Measurements from ENCODE around the gene RGS6. TPM values are rescaled to one million over a fixed set of nuclear protein-coding genes. Genes with fewer than 3 reads are reported as not detected.

The RGS6 gene
- total RNA-seq, 2 experiments from 2014 or later: 0.39 to 0.57 TPM

DNA sequence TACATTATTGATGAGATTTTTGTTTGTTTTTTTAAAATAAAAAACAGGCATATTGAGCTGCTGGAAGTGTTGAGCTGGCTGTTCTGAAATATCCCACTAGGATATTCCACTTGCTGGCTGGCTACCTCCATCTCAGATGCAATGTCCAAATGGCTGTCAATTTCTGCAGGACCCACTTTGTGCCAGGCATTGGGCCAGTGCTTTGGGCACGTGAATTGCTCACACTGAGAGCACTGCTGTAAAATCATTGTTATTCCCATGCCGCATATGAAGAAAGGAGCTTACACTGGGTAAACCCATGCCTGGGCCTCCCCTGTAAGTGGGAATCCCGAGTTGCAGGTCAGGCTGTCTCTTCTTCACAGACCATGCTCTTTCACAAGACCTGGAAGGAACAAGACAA is 56.7 kb downstream of the RGS6 start:
- ATAC-seq (no peak), DNase-seq (no peak)
- H3K27me3 Mint-ChIP-seq: peaks cover 4% of the 10 kb centered on the region
- H3K9me3 Mint-ChIP-seq (ENCODE audit: low read depth): no peaks in the 10 kb centered on the region
- intact Hi-C loops (cut with DNase I, micrococcal nuclease): no loop called here
- H3K27ac Mint-ChIP-seq: no peak overlapping the region
- no peak overlapping the region for H3K4me3 Mint-ChIP-seq
- CTCF ChIA-PET: interaction anchor here (0.9 kb wide), 1 partner anchor 57 kb away, joined by 3 read pairs; the partner anchor contains the start of gene RGS6
- H3K36me3 Mint-ChIP-seq (ENCODE audit: low read depth): no peaks in the 10 kb centered on the region
- no peaks in the 10 kb centered on the region for H3K4me1 Mint-ChIP-seq
- POLR2A ChIA-PET: no interaction called here

GRCh38 chr14:71994416-71994815 is 62.2 kb downstream of the RGS6 start:
- Mint-ChIP-seq H3K27me3 (peaks cover 8% of the 10 kb centered on the region), H3K4me1 (no peaks in the 10 kb centered on the region), H3K4me3 (no peak overlapping the region), H3K36me3 (ENCODE audit: low read depth) (no peaks in the 10 kb centered on the region), H3K27ac (no peak overlapping the region), H3K9me3 (ENCODE audit: low read depth) (peaks cover 5% of the 10 kb centered on the region)
- intact Hi-C loops (cut with DNase I, micrococcal nuclease): no loop called here
- DNase-seq (no peak), ATAC-seq (no peak)
- POLR2A ChIA-PET: no interaction called here
- CTCF ChIA-PET: no interaction called here

- Mint-ChIP-seq H3K27ac (no peak overlapping the region), H3K4me3 (no peak overlapping the region), H3K27me3 (peaks cover 12% of the 10 kb centered on the region), H3K9me3 (ENCODE audit: low read depth) (peaks cover 11% of the 10 kb centered on the region), H3K36me3 (ENCODE audit: low read depth) (no peaks in the 10 kb centered on the region), H3K4me1 (no peaks in the 10 kb centered on the region)
- intact Hi-C loops (cut with DNase I, micrococcal nuclease): no loop called here
- CTCF ChIA-PET: no interaction called here
- POLR2A ChIA-PET: no interaction called here
- ATAC-seq (no peak), DNase-seq (no peak)
Observed at GRCh38 chr14:71995741-71996140, 63.5 kb downstream of the RGS6 start.

GRCh38 chr14:71996610-71997009 is 64.4 kb downstream of the RGS6 start:
- H3K27ac Mint-ChIP-seq: no peak overlapping the region
- H3K36me3 Mint-ChIP-seq (ENCODE audit: low read depth): no peaks in the 10 kb centered on the region
- ChIA-PET POLR2A (no interaction called here), CTCF (no interaction called here)
- H3K27me3 Mint-ChIP-seq: peaks cover 12% of the 10 kb centered on the region
- ATAC-seq (no peak), DNase-seq (peak; percentile 4)
- peaks cover 11% of the 10 kb centered on the region for H3K9me3 Mint-ChIP-seq (ENCODE audit: low read depth)
- H3K4me1 Mint-ChIP-seq: peaks cover 3% of the 10 kb centered on the region
- intact Hi-C loops (cut with DNase I, micrococcal nuclease): no loop called here
- H3K4me3 Mint-ChIP-seq: no peak overlapping the region

DNA sequence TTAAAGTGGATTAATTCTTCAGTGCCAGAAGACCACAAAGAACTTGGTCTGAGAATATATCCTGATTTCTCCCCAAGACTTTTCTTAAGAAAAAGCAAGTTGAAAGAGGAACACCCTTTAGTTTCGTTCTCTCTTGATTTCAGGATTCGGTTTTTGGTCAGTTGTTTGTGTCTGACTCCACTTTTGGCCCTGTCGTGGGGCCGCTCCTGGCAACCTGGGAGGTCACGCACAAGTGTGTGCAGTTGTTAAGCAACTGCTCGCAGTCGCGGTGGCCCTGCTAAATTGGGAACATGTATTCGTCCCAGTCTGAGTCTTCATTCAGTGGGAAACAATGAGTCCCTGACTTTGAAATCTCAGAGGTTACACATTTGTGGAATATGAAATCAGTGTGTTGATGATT is 68.7 kb downstream of the RGS6 start:
- ChIA-PET CTCF (no interaction called here), POLR2A (no interaction called here)
- H3K27ac Mint-ChIP-seq: no peak overlapping the region
- peaks cover 3% of the 10 kb centered on the region for H3K4me1 Mint-ChIP-seq
- H3K9me3 Mint-ChIP-seq (ENCODE audit: low read depth): peaks cover 11% of the 10 kb centered on the region
- H3K36me3 Mint-ChIP-seq (ENCODE audit: low read depth): no peaks in the 10 kb centered on the region
- DNase-seq: peak; percentile 20
- intact Hi-C loops (cut with DNase I, micrococcal nuclease): no loop called here
- H3K4me3 Mint-ChIP-seq: no peak overlapping the region
- peaks cover 7% of the 10 kb centered on the region for H3K27me3 Mint-ChIP-seq
- ATAC-seq: no peak

GRCh38 chr14:72002731-72003130 is 70.5 kb downstream of the RGS6 start:
- Mint-ChIP-seq H3K27ac (no peak overlapping the region), H3K4me1 (peaks cover 3% of the 10 kb centered on the region)

GRCh38 chr14:72008666-72009065 is 76.4 kb downstream of the RGS6 start:
- intact Hi-C loops (cut with DNase I, micrococcal nuclease): no loop called here
- Mint-ChIP-seq H3K27me3 (peaks cover 2% of the 10 kb centered on the region), H3K36me3 (ENCODE audit: low read depth) (no peaks in the 10 kb centered on the region), H3K9me3 (ENCODE audit: low read depth) (no peaks in the 10 kb centered on the region), H3K27ac (no peak overlapping the region), H3K4me1 (no peaks in the 10 kb centered on the region), H3K4me3 (no peak overlapping the region)
- POLR2A ChIA-PET: no interaction called here
- CTCF ChIA-PET: interaction anchor here (0.6 kb wide), 1 partner anchor 37 kb away, joined by 4 read pairs; no protein-coding TSS in a partner anchor
- ATAC-seq (no peak), DNase-seq (no peak)

More at GRCh38 chr14:72002731-72003130, 70.5 kb downstream of the RGS6 start:
- Mint-ChIP-seq H3K4me3 (no peak overlapping the region), H3K9me3 (ENCODE audit: low read depth) (peaks cover 11% of the 10 kb centered on the region), H3K36me3 (ENCODE audit: low read depth) (no peaks in the 10 kb centered on the region), H3K27me3 (peaks cover 7% of the 10 kb centered on the region)
- ATAC-seq: no peak
- ChIA-PET CTCF (interaction anchor here (0.5 to 1.4 kb wide), 2 partner anchors 20 to 297 kb away, joined by 3 read pairs; no protein-coding TSS in a partner anchor), POLR2A (no interaction called here)
- DNase-seq: no peak
- intact Hi-C loops (cut with DNase I, micrococcal nuclease): no loop called here

GRCh38 chr14:72010474-72010873 is 78.2 kb downstream of the RGS6 start:
- Mint-ChIP-seq H3K4me1 (no peaks in the 10 kb centered on the region), H3K36me3 (ENCODE audit: low read depth) (no peaks in the 10 kb centered on the region), H3K4me3 (no peak overlapping the region), H3K27me3 (peaks cover 9% of the 10 kb centered on the region), H3K9me3 (ENCODE audit: low read depth) (no peaks in the 10 kb centered on the region), H3K27ac (no peak overlapping the region)
- DNase-seq (no peak), ATAC-seq (no peak)
- ChIA-PET POLR2A (no interaction called here), CTCF (interaction anchor here (0.7 kb wide), 1 partner anchor 366 kb away, joined by 3 read pairs; no protein-coding TSS in a partner anchor)
- intact Hi-C loops (cut with DNase I, micrococcal nuclease): no loop called here

- CTCF ChIA-PET: interaction anchor here (1.0 kb wide), 1 partner anchor 15 kb away, joined by 4 read pairs; no protein-coding TSS in a partner anchor
- H3K27ac Mint-ChIP-seq: no peak overlapping the region
- intact Hi-C loops (cut with DNase I, micrococcal nuclease): no loop called here
- DNase-seq (no peak), ATAC-seq (no peak)
- H3K9me3 Mint-ChIP-seq (ENCODE audit: low read depth): no peaks in the 10 kb centered on the region
- no peaks in the 10 kb centered on the region for H3K36me3 Mint-ChIP-seq (ENCODE audit: low read depth)
- H3K4me1 Mint-ChIP-seq: no peaks in the 10 kb centered on the region
- POLR2A ChIA-PET: no interaction called here
- H3K27me3 Mint-ChIP-seq: peaks cover 16% of the 10 kb centered on the region
- no peak overlapping the region for H3K4me3 Mint-ChIP-seq
Observed at GRCh38 chr14:72013721-72014345, 81.6 kb downstream of the RGS6 start.

GRCh38 chr14:72014486-72014885 is 82.3 kb downstream of the RGS6 start:
- Mint-ChIP-seq H3K27ac (no peak overlapping the region), H3K4me3 (no peak overlapping the region), H3K36me3 (ENCODE audit: low read depth) (no peaks in the 10 kb centered on the region), H3K27me3 (peaks cover 17% of the 10 kb centered on the region), H3K9me3 (ENCODE audit: low read depth) (no peaks in the 10 kb centered on the region), H3K4me1 (no peaks in the 10 kb centered on the region)
- intact Hi-C loops (cut with DNase I, micrococcal nuclease): no loop called here
- CTCF ChIA-PET: no interaction called here
- ATAC-seq: no peak
- POLR2A ChIA-PET: no interaction called here
- no peak for DNase-seq

DNA sequence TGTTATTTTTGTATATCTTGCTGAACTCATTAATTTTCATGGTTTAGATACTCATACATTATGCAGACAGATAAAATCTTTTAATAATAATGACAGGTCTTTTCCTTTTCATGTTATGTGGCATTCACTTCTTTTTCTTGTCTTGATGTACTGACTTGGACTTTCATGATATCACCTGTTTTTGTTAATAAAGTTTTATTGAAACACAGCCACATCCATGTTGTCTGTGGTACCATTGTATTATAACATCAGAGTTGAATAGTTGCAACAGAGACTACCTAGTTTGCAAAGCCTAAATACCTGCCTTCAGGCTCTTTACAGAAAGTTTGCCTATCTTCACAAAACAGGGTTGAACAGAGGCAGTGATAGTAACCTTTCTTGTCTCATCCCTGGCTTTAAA is 85.1 kb downstream of the RGS6 start:
- CTCF ChIA-PET: no interaction called here
- Mint-ChIP-seq H3K36me3 (ENCODE audit: low read depth) (no peaks in the 10 kb centered on the region), H3K27me3 (peaks cover 19% of the 10 kb centered on the region), H3K9me3 (ENCODE audit: low read depth) (no peaks in the 10 kb centered on the region), H3K4me3 (no peak overlapping the region), H3K27ac (no peak overlapping the region), H3K4me1 (no peaks in the 10 kb centered on the region)
- no peak for ATAC-seq
- intact Hi-C loops (cut with DNase I, micrococcal nuclease): no loop called here
- POLR2A ChIA-PET: no interaction called here
- DNase-seq: no peak

GRCh38 chr14:72023128-72024042 is 91.2 kb downstream of the RGS6 start:
- Mint-ChIP-seq H3K36me3 (ENCODE audit: low read depth) (no peaks in the 10 kb centered on the region), H3K9me3 (ENCODE audit: low read depth) (no peaks in the 10 kb centered on the region), H3K27me3 (peaks cover 15% of the 10 kb centered on the region), H3K4me1 (peaks cover 8% of the 10 kb centered on the region), H3K27ac (no peak overlapping the region), H3K4me3 (no peak overlapping the region)
- POLR2A ChIA-PET: no interaction called here
- intact Hi-C loops (cut with DNase I, micrococcal nuclease): loop anchor here (1.0 to 10.0 kb wide), 3 partner anchors 269 to 397 kb away; no protein-coding TSS in a partner anchor
- DNase-seq (no peak), ATAC-seq (peak; percentile 16)
- CTCF ChIA-PET: interaction anchor here (0.6 to 2.7 kb wide), 16 partner anchors 14 to 925 kb away, joined by 3 to 8 read pairs (median 3); partner anchors contain the start of gene RGS6
